PC-3 (cell line): ENCODE results near the gene IL4I1.

Experiments
- CTCF ChIP-seq: fragments of 300-600 bp; sonication (generic); conservative IDR thresholded peaks from 2 replicates; pipeline ENCODE4 v1.5.1; 2017; ENCODE audit warnings: antibody characterized with exemption, low read depth, mild to moderate bottlenecking, low read length
- EZH2 ChIP-seq: fragments of 300-600 bp; sonication (generic); IDR thresholded peaks from one replicate; pipeline ENCODE4 v1.6.1; 2017; ENCODE audit warnings: antibody characterized with exemption, mild to moderate bottlenecking, low read length; ENCODE audit not compliant: unreplicated experiment
- EZH2phosphoT487 ChIP-seq: fragments of 300-600 bp; sonication (generic); IDR thresholded peaks from 2 replicates; pipeline ENCODE4 v1.6.1; 2018; ENCODE audit warnings: mild to moderate bottlenecking, antibody characterized with exemption, low read length, borderline replicate concordance

- TF ChIP-seq CTCF (peak; percentile 46), EZH2 (no peak), EZH2phosphoT487 (no peak)
Measured at GRCh38 chr19:49915271-49915670, 18.6 kb upstream of the IL4I1 start.
